Measurements from ENCODE around the gene NUP50.
"Not testable (repeated sequence)": the region's sequence is repeated elsewhere in the genome, so short reads cannot be mapped to it uniquely, and the experiment has no call there.

The NUP50 gene

DNA sequence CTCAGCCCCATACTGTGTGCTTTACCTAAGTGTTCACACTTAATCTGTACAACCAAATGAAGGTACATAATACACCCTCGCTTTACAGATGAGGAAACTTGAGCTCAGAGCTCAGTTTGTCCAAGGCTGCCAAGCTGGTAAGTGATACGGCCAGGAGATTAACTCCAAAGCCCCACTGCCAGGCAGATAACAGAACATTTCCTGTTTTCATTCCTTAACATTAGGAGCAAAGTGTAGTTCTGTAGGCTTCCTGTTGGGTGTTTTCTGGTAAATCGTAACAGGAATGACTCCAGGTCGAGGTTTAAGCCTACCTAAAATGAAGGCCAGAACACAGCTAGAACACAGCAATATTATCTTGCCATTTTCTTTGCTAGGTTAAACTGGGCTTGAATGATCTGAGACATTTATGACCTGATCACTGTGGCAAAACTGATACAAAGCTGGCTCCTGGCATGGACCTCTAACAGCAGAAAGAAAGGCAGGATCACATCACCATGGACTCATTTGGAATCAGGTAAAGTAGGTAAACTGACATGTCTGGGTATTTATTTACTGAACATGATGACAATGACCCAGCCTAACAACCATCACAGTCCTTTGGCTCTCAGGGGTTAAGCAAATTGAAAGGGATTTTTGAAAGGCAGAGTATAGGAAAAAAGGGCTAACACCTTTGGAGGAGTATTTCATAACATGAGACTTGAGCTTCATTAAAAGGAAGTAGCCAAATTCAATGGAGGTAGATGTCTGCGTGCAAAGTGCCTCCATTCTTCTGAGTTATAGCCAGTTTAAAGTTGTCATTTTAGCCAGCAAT is 3.9 kb upstream of the NUP50 start:
- DNase-seq (ENCODE audit: low read depth in 2 of 2, low spot score in 1 of 2) = no peak

DNA sequence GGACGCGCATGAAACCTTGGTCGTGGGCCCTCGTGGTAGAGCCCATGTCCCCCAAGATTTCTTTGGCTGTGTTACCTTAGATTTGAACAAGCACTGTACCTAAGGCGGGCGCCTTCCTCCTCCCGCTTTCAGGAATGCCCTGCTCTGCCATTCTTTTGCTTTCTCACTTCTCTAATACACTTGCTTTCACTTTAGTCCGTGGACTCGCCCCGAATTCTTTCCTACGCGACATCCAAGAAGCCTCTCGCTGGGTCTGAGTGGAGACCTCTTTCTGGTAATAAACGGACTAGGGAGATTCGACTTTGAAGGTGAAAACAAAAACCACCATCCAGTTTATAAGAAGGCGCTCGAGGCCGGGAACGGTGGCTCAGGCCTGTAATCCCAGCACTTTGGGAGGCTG is 1.2 kb upstream of the NUP50 start:
- DNase-seq (ENCODE audit: low read depth in 2 of 2, low spot score in 1 of 2) = no peak

DNA sequence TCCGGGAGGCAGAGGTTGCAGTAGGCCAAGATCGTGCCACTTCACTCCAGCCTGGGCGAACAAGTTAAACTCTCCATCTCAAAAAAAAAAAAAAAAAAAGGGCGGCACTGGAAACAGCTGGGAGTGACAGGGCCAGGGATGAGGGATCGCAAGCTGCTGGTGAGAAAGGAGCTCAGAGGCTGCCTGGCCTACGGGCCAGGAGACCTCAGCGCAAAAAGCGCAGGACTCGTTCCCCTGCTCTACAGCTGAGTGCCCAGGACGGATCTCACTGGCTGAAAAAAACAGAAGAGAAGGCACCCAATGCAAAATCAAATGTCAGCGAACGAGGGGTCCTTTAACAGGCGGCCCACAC is 650 bp upstream of the NUP50 start:
- DNase-seq (ENCODE audit: low read depth in 2 of 2, low spot score in 1 of 2) = no peak

DNA sequence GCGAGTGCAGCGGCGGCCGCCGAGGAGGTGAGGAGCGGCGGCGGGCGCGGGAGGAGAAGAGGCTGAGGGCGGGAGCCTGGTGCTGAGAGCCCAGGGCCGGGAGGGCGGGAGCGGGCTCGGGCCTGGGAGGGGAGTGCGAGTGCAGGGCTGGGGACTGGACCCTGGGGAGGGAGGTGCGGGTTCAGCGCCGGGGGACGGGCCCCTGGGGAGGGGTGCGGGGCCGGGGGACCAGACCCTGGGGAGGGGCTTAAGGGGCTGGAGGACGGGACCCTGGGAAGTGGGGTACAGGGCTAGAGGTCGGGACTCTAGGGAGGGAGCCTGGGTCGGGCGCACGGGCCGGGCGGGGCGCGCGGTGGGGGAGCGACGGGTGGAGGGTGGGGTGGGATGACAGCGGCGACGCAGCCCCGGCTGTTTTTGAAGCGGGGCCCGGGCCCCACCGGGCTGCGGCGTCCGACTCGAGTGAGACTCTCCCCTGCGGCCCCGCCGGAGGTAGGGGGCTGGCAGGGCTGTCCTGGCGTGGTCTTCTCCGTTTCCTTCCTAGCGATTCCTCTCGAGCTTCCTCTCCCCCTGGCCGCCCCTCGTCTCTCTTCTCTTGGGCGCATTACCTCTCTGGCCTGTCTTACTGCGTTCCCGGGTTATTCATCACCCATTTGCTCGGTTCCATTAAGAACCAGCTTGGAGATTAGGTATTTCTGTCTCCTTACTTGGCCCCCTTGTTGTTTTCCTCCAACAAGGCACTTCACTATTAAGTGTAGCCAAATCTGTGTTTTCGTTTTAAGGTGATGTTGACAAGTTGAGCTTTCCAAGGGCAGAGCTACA is 754 bp downstream of the NUP50 start:
- peak in 1 of 2 donors; percentile 6 for DNase-seq (ENCODE audit: low read depth in 2 of 2, low spot score in 1 of 2)

DNA sequence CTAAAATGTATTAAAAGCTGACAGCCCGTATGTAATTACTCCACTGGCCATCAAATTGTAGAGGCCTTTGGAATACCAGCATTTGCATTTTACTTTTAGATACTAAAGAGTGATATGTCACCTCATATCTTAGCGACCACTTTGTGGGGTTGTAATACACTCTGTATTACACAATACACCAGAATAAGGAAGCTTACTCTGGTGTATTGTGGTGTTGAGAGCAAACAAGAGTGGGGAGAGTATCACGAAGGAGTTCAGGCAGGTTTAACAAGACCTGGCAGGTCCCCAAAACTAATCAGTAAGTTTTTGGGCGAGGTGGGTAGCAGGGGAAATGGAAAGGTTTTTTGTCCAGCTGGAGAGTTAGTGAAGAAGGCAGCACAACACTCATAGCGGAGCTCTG is 3.2 kb downstream of the NUP50 start:
- DNase-seq (ENCODE audit: low read depth in 2 of 2, low spot score in 1 of 2) = no peak

DNA sequence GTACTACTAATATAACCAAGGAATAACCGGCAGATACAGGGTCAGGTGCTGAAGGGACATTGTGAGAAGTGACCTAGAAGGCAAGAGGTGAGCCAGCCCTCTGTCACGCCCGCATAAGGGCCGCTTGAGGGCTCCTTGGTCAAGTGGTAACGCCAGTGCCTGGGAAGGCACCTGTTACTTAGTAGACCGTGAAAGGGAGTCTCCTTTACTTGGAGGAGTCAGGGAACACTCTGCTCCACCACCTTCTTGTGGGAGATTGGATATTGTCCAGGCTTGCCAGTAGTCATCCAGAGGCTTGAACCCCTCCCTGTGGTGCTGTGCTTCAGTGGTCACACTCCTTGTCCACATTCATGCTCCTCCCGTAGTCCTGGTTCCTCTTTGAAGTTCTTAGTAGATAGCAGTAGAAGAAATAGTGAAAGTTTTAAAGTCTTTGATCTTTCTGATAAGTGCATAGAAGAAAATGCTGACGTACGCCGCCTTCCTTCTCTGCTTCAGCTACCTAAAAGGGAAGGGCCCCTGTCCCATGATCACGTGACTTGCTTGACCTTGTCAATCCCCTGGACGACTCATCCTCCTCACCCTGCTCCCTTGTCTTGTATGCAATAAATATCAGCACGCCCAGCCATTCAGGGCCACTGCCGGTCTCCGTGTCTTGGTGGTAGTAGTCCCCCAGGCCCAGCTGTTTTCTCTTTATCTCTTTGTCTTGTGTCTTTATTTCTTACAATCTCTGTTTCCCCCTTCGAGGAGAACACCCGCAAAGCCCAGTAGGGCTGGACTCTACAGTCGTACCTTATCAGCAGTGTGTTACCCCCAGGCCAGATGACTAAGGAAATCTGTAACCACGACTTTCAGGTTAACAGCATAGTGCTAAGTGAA is 6.1 kb downstream of the NUP50 start:
- no peak for DNase-seq (ENCODE audit: low read depth in 2 of 2, low spot score in 1 of 2)

DNA sequence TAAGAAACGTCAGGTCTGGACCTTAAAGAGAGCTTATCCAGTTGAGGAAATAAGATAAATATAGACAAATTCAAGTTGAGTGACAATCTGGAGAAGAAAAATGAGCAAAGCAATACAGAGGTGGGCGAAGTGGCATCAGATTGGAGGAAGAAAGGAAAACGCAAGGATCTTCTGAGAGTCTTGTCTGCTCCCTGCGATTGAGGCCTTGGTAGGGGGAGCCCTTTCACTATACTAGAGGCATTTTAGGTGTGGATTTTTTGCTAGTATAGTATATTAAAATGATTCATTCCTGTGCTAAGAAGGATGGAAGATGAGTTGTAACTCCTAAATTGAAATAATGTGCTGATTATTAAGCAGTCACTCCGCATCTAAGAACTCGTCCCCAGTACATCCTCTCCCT is 8.1 kb downstream of the NUP50 start:
- no peak for DNase-seq (ENCODE audit: low read depth in 2 of 2, low spot score in 1 of 2)

DNA sequence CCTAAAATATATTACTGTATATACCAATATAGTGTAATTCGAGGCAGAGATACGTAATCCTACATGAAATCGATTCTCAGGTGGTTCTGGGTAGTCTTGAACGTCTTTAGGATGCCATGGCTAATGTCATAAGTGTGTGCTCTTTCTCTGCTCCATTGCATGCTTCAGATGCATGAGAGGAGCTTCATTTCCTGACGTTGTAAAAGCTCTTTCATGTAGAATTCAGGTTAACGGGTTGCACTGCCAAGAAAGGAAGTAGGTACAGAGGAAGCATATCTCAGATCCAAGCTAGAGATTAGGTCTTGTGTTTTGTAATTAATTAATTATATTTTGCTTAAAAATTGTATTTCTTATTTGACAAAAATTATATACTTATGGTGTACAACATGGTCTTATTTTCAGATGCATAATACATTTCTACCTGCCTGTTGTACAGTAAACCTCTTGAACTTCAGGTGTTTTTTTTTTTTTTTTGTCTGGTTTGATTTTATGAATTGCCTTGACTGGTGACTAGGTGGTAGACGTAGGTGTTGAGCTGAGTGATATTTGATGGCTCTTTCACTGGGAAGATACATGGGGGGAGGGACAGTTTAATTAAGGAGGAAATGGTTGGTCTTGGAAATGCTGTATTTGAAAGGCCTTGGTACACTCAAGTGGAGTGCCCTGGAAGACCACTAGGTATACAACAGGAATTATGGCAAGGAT is 9.3 kb downstream of the NUP50 start:
- no peak for DNase-seq (ENCODE audit: low read depth in 2 of 2, low spot score in 1 of 2)

DNA sequence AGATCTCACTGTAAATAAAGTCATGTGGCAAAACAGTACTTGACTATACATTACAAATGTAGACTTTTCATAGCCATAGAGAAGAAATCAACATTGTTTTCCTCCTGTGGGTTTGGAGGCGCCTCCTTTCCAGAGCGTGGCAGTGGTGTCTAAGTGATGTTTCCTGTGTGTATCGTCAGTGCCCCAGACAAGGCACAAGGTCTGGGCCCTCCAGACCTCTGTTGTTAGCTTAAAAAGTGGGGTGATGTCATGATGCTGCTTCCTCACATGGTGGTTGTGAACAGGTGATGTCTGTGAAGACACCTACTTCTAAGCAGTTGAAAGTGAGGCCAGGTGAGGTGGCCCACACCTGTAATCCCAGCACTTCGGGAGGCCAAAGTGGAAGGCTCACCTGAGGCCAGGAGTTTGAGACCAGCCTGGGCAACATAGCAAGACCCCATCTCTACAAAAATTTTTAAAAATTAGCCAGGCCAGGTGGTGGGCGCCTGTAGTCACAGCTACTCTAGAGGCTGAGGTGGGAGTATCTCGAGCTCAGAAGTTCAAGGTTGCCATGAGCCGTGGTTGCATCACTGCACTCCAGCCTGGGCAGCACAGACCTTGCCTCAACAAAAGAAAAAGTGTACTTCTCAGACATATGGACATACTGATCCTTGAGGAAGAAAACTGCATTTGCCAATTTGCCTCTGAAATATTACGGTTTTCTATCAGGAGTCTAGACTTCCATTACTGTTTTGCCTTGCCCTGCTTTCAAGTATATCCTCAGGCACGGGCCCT is 15.7 kb downstream of the NUP50 start:
- no peak for DNase-seq (ENCODE audit: low read depth in 2 of 2, low spot score in 1 of 2)

DNA sequence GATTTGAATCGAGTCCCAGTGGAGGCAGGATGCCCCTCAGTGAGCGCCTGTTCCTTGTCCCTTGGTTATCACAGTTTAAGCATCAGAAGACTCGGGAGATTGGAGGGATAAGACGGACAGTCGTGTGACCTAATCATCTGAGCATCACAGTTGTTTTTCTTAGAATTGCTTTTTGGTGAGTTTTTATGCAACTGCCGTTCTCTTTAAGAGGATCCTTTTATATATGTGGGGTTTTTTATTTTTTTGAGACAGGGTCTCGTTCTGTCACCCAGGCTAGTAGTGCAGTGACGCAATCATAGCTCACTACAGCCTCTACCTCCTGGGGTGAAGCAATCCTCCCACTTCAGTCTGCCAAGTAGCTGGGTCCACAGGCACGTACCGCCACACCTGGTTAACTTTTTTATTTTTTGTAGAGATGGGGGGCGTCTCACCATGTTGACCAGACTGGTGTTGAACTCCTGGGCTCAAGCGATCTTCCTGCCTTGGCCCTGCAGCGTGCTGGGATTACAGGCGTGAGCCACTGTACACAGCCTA is 16.5 kb downstream of the NUP50 start:
- DNase-seq (ENCODE audit: low read depth in 2 of 2, low spot score in 1 of 2) = no peak

DNA sequence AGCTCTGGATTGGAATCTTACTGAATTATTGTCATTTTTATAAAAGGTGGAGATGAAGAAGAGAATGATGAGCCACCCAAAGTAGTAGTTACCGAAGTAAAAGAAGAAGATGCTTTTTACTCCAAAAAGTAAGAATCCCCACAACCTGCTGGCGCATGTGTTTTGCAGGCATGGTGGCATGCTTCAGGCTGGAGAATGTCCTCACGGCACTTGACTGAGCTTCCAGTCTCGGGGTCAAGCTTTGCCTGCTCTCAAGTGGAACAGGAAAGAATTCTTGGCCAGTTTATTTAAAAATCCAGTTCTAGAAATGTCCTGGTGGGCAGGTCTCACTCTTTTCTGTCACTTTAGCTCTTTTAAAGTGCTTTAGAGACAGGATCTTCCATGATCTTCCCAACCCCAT is 17.5 kb downstream of the NUP50 start:
- DNase-seq (ENCODE audit: low read depth in 2 of 2, low spot score in 1 of 2) = no peak

DNA sequence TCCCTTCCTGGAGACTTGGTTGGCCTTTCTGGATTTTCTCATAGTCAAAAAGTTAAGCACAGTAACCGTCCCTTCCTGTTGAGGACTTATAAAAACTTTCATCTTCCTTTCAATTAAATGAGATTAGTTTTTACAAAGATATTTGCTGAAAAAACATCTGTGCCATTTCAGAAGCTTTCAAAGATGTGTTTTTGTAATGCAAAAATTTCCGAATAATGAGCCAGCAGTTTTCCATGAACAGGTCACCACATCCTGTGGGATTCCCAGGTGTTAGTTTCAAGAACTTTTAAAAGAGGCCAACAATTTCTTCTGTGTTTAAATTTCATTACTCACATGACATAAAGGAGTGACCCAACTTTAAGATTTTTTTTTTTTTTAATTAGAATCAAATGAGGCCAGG is 18.0 kb downstream of the NUP50 start:
- DNase-seq (ENCODE audit: low read depth in 2 of 2, low spot score in 1 of 2) = no peak

DNA sequence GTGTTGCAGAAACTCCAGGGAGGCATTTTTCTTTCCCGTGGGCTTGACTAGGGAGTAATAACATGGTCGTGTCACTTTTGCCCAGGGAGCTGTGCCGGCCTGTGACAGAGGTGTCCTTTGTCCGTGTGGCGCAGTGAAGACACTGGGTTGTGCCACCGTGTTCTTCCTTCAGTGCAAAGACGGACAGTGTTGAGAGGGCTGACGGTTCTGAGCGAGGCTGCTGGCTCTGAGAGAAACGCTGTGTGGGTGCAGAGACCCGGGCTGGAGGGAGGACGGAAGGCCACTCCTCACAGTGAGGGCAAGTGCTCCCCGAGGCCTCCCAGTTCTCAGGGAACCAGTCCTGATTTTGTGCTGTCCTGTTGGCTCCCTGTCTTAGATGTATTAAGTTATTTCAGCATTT is 20.2 kb downstream of the NUP50 start:
- no peak for DNase-seq (ENCODE audit: low read depth in 2 of 2, low spot score in 1 of 2)

DNA sequence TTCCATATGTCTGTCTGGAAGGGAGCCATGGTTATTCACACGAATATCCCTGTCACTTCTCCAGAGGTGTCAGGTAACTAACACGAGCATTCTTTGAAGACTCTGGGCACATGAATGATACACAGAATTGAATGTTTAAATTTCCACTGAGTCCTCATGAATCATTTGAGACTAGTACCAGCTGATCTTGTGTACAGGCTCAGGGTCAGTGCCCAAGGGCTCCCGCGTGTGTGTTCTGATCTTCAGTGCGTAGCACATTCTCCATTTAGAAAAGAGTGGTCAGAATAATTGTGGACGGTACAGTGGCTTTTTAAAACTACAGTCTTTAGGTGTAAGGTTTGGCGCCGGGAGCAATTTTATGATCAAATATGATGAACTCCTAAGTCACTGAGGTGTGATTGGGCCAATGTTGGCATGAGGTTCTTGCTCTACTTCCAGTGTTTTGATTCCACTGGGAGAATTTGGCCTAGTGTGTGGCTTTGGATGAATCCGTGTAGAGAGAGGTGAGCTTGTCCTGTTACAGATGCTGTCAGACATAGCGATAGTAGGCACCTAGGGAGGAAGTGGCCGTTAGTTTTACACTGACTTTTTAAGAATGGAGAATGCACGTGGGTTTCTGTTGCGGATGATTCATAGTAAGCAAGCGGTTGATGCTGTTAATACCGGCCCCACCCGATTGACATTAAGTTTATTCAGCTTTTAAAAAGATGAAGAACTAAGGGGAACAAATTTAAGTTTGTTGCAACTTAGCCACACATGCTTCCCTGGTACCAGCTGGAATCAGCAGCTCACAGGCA is 22.2 kb downstream of the NUP50 start:
- no peak for DNase-seq (ENCODE audit: low read depth in 2 of 2, low spot score in 1 of 2)

DNA sequence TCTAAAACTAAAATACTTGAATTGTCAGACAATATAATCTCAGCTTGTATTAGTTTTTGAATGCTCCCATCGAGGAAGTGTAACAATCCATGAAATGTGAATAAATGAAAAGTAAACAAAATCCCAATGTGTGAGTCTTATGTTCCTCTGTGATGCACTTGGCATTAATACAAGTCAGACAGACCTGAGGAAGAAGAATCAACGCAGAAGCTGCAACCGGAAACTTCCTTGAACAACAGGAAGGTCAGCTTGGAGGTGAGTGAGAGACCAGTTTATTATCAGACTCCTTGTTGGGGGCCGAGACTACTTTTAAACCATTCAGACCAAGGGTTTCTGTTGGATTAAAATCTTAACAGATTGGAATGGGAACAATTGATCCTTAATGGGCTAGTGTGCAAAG is 24.2 kb downstream of the NUP50 start:
- DNase-seq (ENCODE audit: low read depth in 2 of 2, low spot score in 1 of 2) = no peak

DNA sequence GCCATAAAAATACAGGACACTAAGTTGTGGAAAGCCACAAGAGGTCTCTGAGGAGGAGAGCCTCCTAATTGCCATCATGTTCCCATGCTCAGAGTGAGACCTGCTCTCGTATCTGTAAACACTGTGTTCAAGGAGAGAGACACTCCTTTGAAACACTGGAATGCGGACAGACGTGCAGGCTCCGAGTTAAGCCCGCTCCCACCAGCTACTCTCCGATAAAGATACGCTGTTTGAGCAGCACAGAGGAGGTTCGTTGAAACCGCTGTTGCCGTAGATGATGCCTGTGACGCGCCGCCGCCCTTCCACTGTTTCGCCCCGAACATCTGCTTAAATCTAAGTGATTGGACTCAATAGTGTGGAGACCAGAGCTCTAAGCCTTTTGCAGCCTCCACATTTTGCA is 25.1 kb downstream of the NUP50 start:
- no peak for DNase-seq (ENCODE audit: low read depth in 2 of 2, low spot score in 1 of 2)

DNA sequence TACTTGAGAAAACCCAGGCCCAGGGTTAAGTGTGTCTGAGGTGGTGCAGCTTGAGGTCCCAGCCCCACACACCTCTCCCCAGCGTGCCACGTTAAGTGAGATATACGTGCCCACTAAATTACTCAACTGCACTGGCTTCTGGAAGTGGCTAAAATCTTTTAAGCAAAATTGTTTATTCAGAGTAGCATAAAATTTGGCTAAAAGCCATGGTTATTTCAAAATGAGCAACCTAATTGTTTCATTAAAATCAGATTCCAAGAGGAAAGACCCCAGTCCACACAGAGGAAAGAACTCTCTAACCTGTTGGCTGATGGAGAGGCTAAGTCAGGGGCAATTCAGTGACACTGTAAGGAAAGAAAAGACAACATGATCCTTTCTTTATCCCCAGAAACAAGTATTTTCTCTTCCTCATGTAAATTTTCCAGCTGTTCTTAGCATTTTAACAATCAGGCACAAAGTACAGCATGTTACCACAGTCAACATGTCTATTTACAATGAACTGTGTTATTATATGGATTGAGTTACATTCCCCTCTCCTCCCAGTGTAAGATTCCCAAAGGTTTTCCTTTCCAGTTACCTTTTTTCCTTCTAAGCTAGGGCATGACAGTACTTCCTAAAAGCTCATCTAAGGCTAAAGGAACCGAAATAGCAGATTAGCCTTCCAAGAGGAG is 26.6 kb downstream of the NUP50 start:
- no peak for DNase-seq (ENCODE audit: low read depth in 2 of 2, low spot score in 1 of 2)

DNA sequence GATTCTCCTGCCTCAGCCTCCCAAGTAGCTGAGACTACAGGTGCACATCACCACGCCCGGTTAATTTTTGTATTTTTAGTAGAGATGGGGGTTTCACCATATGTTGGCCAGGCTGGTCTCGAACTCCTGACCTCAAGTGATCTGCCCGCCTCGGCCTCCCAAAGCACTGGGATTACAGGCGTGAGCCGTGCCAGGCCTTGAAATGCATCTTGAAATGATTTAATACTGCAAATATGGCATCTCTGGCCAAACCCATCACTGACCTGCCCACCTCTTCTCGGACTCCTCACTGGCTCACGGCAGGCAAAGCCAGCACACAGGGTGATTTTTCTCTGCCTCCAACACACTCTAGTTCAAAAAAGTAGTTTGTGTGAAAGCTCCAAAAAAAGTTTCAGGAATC is 28.0 kb downstream of the NUP50 start:
- not testable (repeated sequence) for DNase-seq (ENCODE audit: low read depth in 2 of 2, low spot score in 1 of 2)

DNA sequence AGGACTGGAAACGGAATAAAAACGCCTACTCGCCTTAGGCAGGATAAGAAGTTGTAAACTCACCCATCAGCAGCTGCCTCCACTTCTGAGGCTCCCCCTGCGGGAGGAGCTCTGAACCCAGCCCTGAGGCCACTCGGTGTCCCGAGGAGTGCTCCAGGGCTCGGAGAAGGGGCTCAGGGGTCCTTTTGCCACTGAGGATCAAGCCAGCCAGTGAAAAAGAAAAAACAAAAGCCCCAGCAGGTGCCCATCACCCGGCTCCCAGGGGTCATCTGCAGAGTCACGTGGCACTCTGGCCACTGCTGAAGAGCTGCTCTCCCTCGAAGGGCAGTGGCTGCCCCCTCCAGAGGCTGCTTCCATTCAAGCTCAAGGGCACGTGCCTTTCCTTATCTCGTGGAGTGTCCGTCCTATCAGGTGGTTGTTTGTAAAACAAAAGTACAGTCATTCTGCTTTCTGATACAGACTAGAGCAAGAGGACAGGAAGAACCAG is 29.0 kb downstream of the NUP50 start:
- no peak for DNase-seq (ENCODE audit: low read depth in 2 of 2, low spot score in 1 of 2)
